Fibroblast of the aortic adventitia (primary cell): ENCODE data around the gene DAB2IP. TPM values are rescaled to one million over a fixed set of nuclear protein-coding genes. Genes with fewer than 3 reads are reported as not detected.

Experiments used
- DNase-seq: peaks from one replicate; pipeline ENCODE4 v3.0.0-alpha.2; 2010; ENCODE audit warnings: low read depth
- H3K4me3 ChIP-seq: 2 replicates; pipeline ENCODE4 v1.5.1; 2011; ENCODE audit warnings: low read depth, mild to moderate bottlenecking, control low read depth, low read length, moderate library complexity
- CTCF ChIP-seq: IDR thresholded peaks from 2 replicates; pipeline ENCODE4 v1.5.1; 2011; ENCODE audit warnings: mild to moderate bottlenecking, low read length, control low read depth, inconsistent platforms; ENCODE audit not compliant: insufficient read depth
- total RNA-seq: library from RNA; depleted of rRNA; stranded (reverse); fragments of >200 nt; gene quantifications from 2 replicates; pipeline ENCODE4 v1.2.3, GENCODE V29; 2012; ENCODE audit warnings: low replicate concordance

Gene DAB2IP
- total RNA-seq = 11.4 and 17.4 TPM in 2 replicates

GRCh38 chr9:121651295-121652020, at the start of gene DAB2IP:
Gene DAB2IP (plus strand): TSS chr9:121651634. CDS start chr9:121651776, 142 bp downstream.
- TF ChIP-seq CTCF = no peak
- no peak for DNase-seq
- H3K4me3 ChIP-seq = peak within 1 kb of the TSS; percentile 53

GRCh38 chr9:121603028-121603427, 48.4 kb upstream of the DAB2IP start:
- no peak for DNase-seq
- H3K4me3 ChIP-seq = no peak overlapping the region
- TF ChIP-seq CTCF = no peak

- TF ChIP-seq CTCF = no peak
- H3K4me3 ChIP-seq = no peak overlapping the region
- DNase-seq = no peak
Observed at GRCh38 chr9:121604242-121604641, 47.2 kb upstream of the DAB2IP start.

- H3K4me3 ChIP-seq = no peak overlapping the region
- no peak for TF ChIP-seq CTCF
- DNase-seq = no peak
Observed at GRCh38 chr9:121604654-121605053, 46.8 kb upstream of the DAB2IP start.

GRCh38 chr9:121607434-121608167, 43.8 kb upstream of the DAB2IP start:
- DNase-seq = peak; percentile 54
- no peak overlapping the region for H3K4me3 ChIP-seq
- no peak for TF ChIP-seq CTCF

- no peak overlapping the region for H3K4me3 ChIP-seq
- no peak for TF ChIP-seq CTCF
- no peak for DNase-seq
Observed at GRCh38 chr9:121608168-121608853, 43.1 kb upstream of the DAB2IP start.
